Measurements from ENCODE around the gene CYB561D2. TPM values are rescaled to one million over a fixed set of nuclear protein-coding genes. Genes with fewer than 3 reads are reported as not detected.

The CYB561D2 gene
- total RNA-seq, 1 experiment from 2014 or later: 69.0 TPM

DNA sequence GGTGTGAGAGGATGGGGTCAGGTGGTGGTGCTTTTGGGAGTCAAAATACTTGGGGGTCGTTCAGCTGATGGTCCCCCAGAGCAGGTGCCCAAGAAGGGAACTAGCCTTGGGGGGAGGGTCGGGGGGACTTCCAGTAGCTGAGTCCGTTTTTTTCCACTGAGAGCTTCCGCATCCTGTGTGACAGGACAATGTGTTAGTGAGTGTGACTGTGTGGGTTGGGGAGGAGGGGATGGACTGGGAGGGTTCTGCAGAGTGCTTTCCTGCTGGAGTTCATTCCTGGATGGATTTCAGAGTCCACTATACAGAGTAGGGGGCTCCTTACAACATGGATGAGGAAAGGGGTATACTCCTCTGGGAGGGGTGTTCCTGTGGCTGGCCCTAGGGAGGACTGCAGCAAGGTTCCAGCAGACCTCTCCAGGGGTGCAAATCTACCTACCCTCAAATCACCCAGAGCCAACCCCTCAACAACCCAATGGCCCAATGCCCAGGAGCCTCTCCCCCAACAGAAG is 27.5 kb upstream of the CYB561D2 start:
- DNase-seq (ENCODE audit: low read depth): no peak

DNA sequence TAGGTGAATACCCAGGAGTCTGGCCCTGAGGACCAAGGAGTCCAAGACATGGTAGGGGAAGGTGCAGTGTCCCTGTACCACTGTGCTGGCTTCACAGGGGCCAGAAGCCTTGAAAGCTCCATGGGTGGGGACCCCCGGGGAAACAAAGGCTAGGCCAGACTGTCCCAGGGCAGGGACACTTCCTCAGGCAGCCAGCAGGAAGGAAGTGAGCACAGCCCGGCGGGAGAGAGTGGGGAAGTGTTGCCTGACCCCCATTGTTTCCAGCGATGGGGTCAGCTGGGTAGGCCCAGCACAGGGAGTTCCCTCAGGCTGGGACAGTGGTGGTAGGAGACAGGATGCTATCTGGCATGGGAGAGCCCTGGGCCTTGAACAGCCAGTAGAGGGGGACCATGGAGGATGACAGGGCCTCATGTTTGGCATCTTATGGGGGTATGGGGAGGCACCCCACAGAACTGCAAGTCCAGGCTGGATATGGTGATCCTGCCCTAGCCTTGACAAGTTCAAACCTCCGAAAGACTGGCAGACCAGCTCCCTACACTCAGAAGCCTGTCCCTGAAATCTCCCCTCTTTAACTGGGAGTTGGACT is 27.0 kb upstream of the CYB561D2 start:
- no peak for DNase-seq (ENCODE audit: low read depth)

DNA sequence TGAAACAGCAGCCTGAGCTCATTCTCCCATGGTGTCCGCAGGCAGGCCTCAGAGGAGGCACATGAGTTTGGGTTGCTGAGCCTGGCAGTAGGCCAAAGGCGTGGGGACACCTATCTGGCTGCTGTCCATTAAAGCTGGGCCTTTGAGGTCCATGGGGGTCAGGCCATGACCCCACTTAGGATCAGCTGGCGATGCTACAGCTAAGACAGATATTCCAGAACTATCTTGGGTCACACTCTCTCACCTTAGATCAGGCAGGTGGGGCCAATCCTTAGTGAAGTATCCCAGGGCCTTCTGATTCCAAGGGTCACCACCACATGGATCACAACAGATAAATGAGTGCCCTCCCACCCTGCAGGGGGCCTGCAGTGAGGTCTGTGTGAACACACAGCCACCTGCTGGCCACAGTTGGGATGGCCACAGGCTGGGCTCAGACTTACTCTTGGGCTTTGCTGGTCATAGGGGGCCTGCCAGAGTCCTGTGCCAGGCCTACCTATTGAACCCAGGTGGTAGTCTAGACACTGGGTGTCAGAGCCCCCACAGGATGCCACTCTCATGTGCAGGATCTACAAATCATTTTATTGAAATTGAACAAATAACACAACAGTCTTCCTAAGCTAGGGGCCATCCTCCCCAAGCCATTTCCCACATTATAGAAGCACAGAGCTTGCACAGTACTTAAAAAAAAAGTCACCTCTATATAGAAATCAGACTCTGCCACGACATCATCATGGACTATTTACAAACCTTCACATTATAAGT is 26.1 kb upstream of the CYB561D2 start:
- peak; percentile 62 for DNase-seq (ENCODE audit: low read depth)

- no peak for DNase-seq (ENCODE audit: low read depth)
Measured at GRCh38 chr3:50325113-50325480, 25.6 kb upstream of the CYB561D2 start.

GRCh38 chr3:50325497-50326181 is 25.0 kb upstream of the CYB561D2 start:
- no peak for DNase-seq (ENCODE audit: low read depth)

GRCh38 chr3:50326182-50326541 is 24.5 kb upstream of the CYB561D2 start:
- DNase-seq (ENCODE audit: low read depth): no peak

- no peak for DNase-seq (ENCODE audit: low read depth)
Measured at GRCh38 chr3:50327129-50327528, 23.5 kb upstream of the CYB561D2 start.

DNA sequence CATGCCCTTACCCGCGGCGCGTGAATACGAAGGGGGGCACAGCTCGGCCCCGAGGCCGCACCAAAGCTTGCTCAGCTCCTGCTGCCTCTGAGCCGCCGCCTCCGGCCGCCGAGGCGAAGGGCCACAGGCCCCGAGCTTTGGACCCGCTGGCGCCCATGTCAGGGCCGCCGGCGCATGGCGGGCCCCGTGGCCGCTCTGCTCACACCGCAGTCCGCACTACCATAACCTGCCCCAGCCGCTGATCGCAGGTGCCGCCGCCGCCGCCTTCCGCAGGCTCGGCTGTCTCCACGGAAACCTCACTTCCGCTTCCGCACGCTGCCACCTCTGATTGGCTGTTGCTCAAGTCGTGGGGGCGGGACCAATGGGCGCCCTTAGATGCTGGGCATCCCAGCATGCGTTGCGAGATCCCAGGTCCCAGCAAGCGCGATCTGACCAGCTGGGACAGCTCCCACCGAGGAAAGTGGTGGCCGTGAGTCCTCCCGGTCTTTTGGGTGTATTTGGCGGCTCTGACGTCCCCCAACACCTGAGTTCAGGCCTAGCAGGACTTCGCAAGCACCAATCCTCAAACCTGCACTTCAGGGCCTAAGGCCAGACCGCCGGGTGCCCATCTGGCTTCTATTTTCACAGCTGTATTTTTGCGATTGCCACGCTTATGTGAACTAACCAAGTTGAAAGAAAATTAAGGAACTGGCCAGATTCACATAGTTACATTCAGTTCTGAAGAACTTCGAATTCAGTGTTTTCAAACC is 22.5 kb upstream of the CYB561D2 start, which contains the start of gene TUSC2:
TUSC2 (minus strand) TSS at position 281 of the 749 bp plus-strand sequence; CDS start at position 157, 124 bp downstream.
- DNase-seq (ENCODE audit: low read depth): peak; percentile 92

DNA sequence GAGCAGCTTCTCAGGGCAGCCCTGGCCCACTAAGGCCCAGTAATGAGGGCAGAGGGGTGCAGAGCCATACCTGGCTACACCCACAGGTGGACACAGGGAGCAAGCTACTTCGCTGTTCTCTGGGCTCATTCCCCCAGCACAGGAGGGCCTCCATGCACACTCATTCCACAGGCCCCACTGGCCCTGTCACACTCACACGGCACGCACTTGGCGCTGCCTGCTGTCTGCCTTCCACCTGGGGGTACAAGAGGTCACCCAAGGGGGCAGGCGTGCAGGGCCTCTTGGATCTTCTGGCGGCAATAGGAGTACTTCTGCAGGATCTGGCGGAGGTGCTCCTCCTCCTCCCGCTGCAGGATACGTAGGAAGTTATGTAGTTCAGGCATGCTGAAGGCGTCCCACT is 20.3 kb upstream of the CYB561D2 start:
- DNase-seq (ENCODE audit: low read depth): no peak

DNA sequence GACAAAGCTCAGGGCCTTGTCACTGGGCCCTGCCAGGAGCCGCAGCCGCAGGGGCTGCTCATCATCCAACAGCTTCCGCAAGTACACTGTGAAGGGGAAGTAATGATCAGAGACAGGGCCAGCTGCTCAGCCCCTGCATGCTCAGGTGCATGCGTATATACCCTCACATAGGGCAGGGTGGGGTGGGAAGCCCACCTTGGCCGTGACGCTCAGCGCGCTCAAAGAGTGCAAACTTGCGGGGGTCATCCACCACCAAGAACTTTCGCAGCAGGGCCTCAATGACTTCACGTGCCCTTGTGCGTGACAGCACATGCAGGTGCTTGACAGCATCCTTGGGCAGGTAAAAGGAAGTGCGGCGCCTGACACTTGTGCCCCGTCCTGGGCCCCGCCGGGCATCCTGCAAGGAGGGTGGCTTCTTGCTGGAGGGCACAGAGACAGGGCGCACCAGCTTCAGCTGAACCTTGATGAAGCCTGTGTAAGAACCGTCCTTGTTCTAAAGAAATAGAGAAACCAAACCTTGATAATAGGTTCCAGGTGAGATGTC is 19.2 kb upstream of the CYB561D2 start:
- no peak for DNase-seq (ENCODE audit: low read depth)

DNA sequence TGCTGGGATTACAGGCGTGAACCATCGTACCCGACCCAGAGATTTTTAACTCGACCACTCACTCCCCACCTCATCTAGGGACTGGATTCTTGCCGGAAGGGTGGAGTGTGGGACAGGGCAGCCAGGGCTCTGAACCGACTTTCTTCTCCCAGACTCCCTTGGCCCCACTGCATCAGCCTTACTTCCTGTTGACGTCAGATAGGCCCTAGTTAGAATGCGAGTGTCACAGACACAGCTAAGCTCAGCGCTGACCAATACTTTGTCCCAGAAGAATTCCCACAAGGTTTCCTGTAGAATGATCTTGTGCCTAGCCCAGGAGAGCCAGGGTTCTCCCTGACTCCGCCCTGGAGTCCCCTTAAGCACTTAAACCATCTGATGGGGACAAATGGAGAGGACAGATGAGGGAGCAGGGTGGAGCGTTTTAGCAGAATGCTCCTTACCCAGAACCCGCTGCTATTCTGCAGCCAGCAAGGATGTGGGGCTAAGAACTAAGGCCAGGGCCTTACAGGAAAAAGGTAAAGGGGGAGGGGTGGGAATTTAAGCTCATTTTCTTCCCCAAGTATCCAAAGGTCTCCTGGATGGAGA is 16.8 kb upstream of the CYB561D2 start:
- DNase-seq (ENCODE audit: low read depth): peak; percentile 59

- DNase-seq (ENCODE audit: low read depth): no peak
Measured at GRCh38 chr3:50334339-50335075, 16.2 kb upstream of the CYB561D2 start.

DNA sequence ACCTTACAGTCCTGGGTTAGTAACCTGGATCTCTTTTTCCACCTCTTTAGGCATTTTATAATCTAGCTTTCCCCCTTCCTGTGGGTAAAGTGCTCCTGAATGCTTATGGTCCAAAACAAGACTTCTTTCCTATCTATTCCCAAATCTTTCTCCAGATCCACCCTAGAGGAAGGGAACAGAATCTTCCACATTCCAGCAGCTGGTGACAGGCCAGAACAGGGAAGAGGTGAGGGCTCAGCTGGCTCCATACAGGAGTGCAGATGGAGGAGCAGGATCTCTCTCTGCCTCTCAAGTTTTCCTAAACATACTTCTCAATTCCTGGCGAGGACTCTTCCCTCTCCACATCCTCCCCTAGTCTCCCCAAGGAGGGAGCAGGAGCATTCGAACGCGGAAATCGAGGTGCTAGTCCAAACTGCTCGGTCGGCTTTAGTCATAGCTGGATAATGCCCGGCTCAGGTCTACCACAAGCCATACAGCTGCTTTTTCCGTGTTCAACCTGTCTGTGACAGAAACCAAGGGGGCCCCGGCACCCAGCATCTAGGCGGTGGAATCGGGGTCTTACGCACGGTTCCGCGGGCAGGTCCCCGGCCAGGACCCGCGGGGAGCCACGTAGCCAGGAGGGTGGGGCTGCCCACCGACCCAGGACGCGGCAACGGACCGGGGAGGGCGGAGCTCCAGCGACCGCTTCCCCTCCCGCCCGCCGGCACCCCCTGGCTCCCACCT is 14.0 kb upstream of the CYB561D2 start:
- no peak for DNase-seq (ENCODE audit: low read depth)

DNA sequence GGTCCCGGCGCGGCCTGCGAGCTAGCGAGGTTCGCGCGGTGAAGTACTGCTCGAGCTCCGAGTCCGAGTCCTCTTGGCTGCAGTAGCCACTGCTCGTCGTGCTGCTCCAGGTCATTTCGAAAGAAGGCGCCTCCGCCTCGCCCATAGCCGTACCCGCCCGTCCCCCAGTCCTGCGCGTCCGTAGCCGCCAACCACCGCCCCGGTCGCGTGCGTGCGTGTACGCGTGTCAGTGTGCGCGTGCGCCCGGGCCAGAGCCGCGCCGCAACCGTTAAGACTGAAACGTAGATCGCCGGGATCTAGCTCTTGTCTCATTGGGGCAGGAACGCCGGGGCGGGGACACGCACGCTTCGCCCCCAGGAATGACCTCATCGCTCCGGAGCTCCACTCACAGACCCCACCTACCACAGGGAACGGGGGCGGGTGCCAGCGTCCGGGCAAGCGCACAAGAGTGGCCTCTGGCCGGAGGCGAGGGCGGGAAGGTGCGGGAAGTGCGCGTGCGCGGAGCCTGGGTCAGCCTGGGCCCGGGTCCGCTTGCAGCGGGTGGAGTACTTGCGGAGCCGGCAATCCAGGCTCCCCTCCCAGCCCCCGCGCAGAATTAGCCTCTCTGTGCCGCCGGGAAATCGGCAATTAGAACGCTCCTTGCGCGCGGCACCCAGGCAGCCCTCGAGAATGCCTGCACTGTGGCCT is 13.3 kb upstream of the CYB561D2 start:
- peak; percentile 99 for DNase-seq (ENCODE audit: low read depth)

DNA sequence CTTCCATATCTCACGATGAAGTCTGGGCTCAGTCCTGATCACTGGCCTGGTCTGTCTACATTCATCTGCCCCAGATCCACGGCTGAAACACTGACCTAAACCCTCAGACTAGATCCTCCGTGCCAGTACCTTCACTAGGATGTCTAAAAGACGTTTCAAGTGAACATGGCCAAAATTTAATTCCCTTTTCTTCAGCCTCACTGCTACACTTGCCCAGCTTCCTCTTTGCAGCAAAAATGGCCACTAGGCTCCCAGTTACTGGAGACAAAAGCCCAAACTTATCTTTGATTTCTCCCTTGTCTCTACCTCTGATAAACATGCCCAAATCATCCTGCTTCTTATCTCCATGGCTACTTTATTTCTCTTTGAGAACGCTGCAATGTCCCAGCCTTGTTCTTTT is 11.7 kb upstream of the CYB561D2 start:
- no peak for DNase-seq (ENCODE audit: low read depth)

DNA sequence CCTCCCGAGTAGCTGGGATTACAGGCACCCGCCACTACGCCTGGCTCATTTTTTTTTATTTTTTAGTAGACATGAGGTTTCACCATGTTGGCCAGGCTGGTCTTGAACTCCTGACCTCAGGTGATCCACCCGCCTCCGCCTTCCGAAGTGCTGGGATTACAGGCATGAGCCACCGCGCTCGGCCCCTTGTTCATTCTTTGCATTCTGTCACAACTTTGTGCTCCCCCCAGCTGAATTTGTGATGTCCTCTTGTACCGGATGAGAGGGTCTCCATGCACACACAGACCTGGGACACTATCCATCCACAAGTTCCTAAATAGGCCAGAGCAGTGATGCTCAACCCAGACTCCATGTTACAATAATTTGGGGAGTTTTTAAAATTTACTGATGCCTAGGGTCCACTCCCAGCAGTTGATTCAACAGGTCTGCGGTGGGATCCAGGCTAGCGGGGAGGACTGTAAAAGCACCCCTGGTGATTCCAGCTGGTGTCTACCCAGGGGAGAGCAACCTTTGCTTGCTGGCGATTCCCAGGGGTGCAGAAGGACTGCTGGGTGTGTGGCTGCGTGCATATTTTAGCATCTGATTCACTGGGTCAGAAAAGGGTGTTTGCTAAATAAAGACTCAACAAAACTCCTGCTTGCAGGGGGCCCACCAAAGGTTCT is 11.0 kb upstream of the CYB561D2 start:
- no peak for DNase-seq (ENCODE audit: low read depth)

DNA sequence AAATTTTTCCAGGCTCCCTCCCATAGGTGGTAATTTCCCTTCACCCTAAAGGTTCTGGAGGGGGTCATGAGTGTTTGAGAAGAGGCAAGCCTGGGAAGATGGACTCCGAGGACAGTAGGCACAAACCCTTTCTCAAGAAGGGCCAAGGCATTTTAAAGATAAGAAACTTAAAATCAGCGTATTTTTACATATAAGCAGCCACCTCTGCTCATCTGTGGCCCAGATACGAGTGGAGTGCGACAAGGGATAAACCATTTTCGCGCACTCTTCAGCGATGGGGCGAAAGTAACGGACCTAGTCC is 10.6 kb upstream of the CYB561D2 start:
- no peak for DNase-seq (ENCODE audit: low read depth)

GRCh38 chr3:50340448-50341329 is 10.0 kb upstream of the CYB561D2 start, which contains the start of gene RASSF1:
Gene RASSF1 (minus strand): TSS chr3:50340836. CDS start chr3:50340805, 31 bp downstream.
- no peak for DNase-seq (ENCODE audit: low read depth)
